Ishikawa (cell line): Measurements from ENCODE around the gene CFP.

Experiments
- CEBPB ChIP-seq: IDR thresholded peaks from 2 replicates; pipeline ENCODE4 v1.6.1; 2012
- CREB1 ChIP-seq: IDR thresholded peaks from 2 replicates; pipeline ENCODE4 v1.6.1; 2012; ENCODE audit warnings: low read depth
- EGR1 ChIP-seq: IDR thresholded peaks from 2 replicates; pipeline ENCODE4 v1.6.1; 2012
- EP300 ChIP-seq: IDR thresholded peaks from 2 replicates; pipeline ENCODE4 v1.6.1; 2012; ENCODE audit warnings: borderline replicate concordance
- FOXM1 ChIP-seq: IDR thresholded peaks from 2 replicates; pipeline ENCODE4 v1.6.1; 2012; ENCODE audit warnings: low read depth, borderline replicate concordance
- MAX ChIP-seq: IDR thresholded peaks from 2 replicates; pipeline ENCODE4 v1.6.1; 2012
- NFIC ChIP-seq: IDR thresholded peaks from 2 replicates; pipeline ENCODE4 v1.6.1; 2012
- RAD21 ChIP-seq: IDR thresholded peaks from 2 replicates; pipeline ENCODE4 v1.6.1; 2012; ENCODE audit warnings: low read depth
- REST ChIP-seq: IDR thresholded peaks from 2 replicates; pipeline ENCODE4 v1.6.1; 2012; ENCODE audit warnings: low read depth, mild to moderate bottlenecking
- TAF1 ChIP-seq: IDR thresholded peaks from 2 replicates; pipeline ENCODE4 v1.6.1; 2012; ENCODE audit warnings: low read depth, mild to moderate bottlenecking
- TCF12 ChIP-seq: IDR thresholded peaks from 2 replicates; pipeline ENCODE4 v1.6.1; 2012; ENCODE audit warnings: low read depth
- TEAD4 ChIP-seq: IDR thresholded peaks from 2 replicates; pipeline ENCODE4 v1.6.1; 2012
- USF1 ChIP-seq: IDR thresholded peaks from 2 replicates; pipeline ENCODE4 v1.6.1; 2012
- YY1 ChIP-seq: IDR thresholded peaks from 2 replicates; pipeline ENCODE4 v1.6.1; 2012; ENCODE audit warnings: low read depth
- ZBTB7A ChIP-seq: IDR thresholded peaks from 2 replicates; pipeline ENCODE4 v1.6.1; 2012; ENCODE audit warnings: low read depth

The CFP gene

GRCh38 chrX:47610511-47610910 lies 19.2 kb downstream of the CFP start:
- TF ChIP-seq CEBPB (no peak), YY1 (no peak), EP300 (no peak), REST (no peak), TAF1 (no peak), MAX (no peak), FOXM1 (no peak)

GRCh38 chrX:47608130-47608810 lies 21.5 kb downstream of the CFP start:
- no peak for TF ChIP-seq CREB1
- TF ChIP-seq YY1, result no peak
- TF ChIP-seq MAX, result no peak
- TF ChIP-seq REST, result no peak
- no peak for TF ChIP-seq CEBPB
- TF ChIP-seq TAF1, result no peak
- TF ChIP-seq TCF12, result no peak

GRCh38 chrX:47607091-47607490 lies 22.6 kb downstream of the CFP start:
- TF ChIP-seq EGR1 (no peak), NFIC (no peak), CEBPB (no peak), CREB1 (no peak), TEAD4 (no peak), TCF12 (no peak), USF1 (no peak), REST (no peak), ZBTB7A (no peak), MAX (no peak), YY1 (no peak), EP300 (no peak), TAF1 (no peak), FOXM1 (no peak), RAD21 (no peak)

GRCh38 chrX:47605024-47605423 lies 24.7 kb downstream of the CFP start:
- no peak for TF ChIP-seq MAX
- no peak for TF ChIP-seq CREB1
- TF ChIP-seq REST, result no peak
- no peak for TF ChIP-seq EP300
- no peak for TF ChIP-seq ZBTB7A
- no peak for TF ChIP-seq TEAD4
- TF ChIP-seq TCF12, result no peak
- TF ChIP-seq CEBPB, result no peak
- no peak for TF ChIP-seq USF1
- TF ChIP-seq RAD21, result no peak
